Stimulated activated naive CD4-positive, alpha-beta T cell (primary cell): ENCODE data around the gene MYO6.
"Not testable (repeated sequence)": the region's sequence is repeated elsewhere in the genome, so short reads cannot be mapped to it uniquely, and the experiment has no call there.

Source experiments
- DNase-seq, 6 experiments: peaks; one replicate each; lab custom pipeline; 2025; lab: John Stamatoyannopoulos, UW

Gene MYO6

GRCh38 chr6:75748743-75749538, at the start of gene MYO6:
TSS of gene MYO6 (plus strand) at chr6:75749239. CDS start at chr6:75817548, 68,309 bp downstream.
- DNase-seq, result peak in 4 of 6 experiments; percentile 7 to 58 (median 14)

GRCh38 chr6:75708334-75708733, 40.7 kb upstream of the MYO6 start:
- not testable (repeated sequence) for DNase-seq

DNA sequence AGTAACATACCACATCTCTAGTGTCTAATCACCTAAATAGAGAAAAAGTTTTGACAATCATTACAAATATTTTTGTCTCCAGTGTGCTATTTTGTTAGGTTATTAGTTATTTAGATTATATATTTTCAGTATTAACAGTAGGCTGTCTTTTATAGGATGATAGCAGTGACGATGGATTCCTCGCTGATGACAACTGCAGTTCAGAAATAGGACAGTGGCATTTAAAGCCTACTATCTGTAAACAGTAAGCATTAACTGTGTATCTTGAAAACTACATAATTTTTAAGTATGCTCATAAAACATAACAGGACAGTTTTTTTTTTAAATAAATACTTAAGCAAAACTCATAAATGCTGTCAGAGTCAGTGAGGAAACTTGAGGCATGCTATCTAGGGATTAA, 37.9 kb upstream of the MYO6 start:
- no peak for DNase-seq

- DNase-seq, result no peak
Observed at GRCh38 chr6:75719133-75719532, 29.9 kb upstream of the MYO6 start.

- no peak for DNase-seq
Observed at GRCh38 chr6:75723382-75723781, 25.7 kb upstream of the MYO6 start.

DNA sequence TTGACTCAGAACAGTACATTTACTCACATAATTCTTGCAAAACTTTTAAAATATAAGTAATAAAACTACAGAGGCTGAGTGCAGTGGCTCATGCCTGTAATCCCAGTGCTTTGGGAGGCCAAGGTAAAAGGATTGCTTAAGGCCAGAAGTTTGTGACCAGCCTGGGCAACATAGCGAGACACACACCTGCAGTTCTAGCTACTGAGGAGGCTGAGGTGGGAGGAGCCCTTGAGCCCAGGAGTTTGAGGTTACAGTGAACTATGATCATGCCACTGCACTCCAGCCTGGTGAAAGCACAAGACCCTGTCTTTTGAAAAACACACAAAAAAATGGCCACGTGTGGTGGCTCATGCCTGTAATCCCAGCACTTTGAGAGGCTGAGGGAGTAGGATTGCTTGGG, 21.8 kb upstream of the MYO6 start:
- no peak for DNase-seq

DNA sequence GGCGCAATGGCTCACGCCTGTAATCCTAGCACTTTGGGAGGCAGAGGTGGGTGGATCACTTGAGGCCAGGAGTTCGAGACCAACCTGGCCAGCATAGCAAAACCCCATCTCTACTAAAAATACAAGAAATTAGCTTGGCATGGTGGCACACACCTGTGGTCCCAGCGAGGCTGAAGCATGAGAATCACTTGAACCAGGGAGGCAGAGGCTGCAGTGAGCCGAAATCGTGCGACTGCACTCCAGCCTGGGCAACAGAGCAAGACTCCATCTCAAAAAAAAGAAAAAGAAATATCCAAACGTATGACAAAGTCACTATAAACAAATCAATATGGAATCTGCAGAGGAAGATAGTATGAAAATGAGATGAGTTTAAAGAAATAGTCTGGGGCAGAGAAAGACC, 18.0 kb upstream of the MYO6 start:
- not testable (repeated sequence) for DNase-seq

GRCh38 chr6:75735491-75736186, 13.4 kb upstream of the MYO6 start:
- no peak for DNase-seq

- DNase-seq, result no peak
Observed at GRCh38 chr6:75743971-75744370, 5.1 kb upstream of the MYO6 start.

GRCh38 chr6:75745404-75745803, 3.6 kb upstream of the MYO6 start:
- DNase-seq, result no peak

DNA sequence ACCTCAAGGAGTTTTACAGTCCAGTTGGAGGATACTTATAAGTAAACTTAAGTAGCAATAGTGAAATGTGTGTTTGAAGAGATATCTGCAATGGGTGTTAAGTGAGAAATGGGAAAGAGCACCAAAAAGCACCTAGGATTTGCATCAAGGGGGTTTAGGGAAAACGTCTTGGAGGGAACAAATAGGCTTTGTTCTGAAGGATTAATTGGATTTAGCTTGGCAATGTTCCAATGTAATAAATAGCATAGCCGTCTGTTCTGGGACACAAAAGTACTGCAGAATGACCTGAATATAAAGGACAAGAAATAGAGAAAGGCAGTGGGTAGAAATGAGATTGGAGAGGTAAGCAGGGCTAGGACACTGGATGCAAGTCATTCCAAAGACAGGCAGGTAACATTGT, 2.8 kb upstream of the MYO6 start:
- DNase-seq, result no peak

- no peak for DNase-seq
Observed at GRCh38 chr6:75747152-75747992, 1.7 kb upstream of the MYO6 start.

DNA sequence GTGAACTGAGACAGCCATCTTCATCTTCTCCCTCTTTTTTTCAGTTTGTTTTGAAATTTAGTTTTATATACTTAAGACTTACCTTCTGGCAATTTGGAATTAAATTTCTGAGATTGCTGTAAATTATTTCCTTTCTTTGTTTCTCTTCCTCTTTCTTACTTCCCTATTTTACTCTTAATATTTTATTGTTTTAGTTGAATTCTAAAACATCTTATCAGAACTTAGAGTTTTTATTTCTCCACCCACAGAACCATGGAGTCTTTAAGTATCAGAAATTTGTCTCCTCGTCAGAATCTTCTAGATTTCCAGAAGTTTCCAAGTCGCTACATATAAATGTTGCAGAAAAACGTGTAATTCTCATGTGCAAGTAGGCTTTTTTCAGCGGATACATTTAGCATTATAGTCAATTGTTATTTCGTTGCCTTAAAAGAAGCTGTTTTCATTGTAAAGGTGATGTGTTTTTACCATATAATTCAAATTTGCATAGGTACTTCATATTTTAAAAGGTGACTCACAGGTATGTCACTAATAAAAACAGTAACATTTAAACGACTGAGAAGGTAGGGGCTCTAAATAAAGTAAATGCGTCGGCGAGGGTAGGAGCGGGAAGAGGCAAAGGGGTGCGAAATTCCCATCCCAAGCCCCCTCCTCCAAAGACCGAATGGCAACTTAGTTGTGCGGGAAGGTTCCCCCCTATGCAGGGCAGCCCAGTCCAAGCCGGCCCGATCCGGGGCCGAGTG, 866 bp upstream of the MYO6 start:
- no peak for DNase-seq

GRCh38 chr6:75751443-75751842, 2.4 kb downstream of the MYO6 start:
- DNase-seq, result no peak

DNA sequence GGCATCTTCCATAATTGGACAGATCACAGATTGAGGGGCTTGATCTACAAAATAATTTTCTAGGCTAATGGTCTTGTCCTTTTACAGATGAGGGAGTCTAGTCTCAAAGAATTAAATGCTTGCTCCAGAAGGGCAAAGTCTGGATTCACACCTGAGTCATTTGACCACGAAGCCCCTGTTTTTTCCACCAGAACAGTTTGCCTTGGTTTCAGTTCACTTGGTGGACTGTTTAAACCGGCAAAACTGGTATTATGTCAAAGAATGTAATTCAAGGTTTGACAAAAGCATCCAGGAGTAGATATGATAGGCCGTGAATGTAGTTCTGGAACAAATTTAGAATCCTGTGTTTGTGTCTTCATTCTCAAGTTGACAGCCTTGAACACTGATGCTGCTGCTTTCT, 3.3 kb downstream of the MYO6 start:
- no peak for DNase-seq

GRCh38 chr6:75755704-75756103, 6.7 kb downstream of the MYO6 start:
- no peak for DNase-seq

DNA sequence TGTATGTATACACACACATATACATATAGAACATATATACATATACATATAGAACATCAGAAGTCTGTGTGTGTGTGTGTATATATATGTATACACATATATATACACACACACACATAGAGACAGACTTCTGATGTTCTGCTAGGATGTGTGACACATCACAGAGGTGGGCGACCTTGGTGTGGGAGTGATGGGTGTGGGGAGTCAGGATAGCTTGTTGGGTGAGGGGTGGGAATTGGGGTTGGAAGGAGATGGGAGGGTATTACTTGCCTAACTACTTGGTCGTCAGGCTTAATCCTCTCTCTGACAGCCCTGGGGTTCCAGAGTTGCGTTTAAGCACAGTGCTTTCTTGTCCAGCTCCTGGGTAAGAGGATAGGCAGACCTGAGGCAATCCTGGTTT, 8.3 kb downstream of the MYO6 start:
- DNase-seq, result no peak

- DNase-seq, result no peak
Observed at GRCh38 chr6:75758061-75758460, 9.0 kb downstream of the MYO6 start.

- no peak for DNase-seq
Observed at GRCh38 chr6:75759207-75759606, 10.2 kb downstream of the MYO6 start.

- no peak for DNase-seq
Observed at GRCh38 chr6:75760320-75760719, 11.3 kb downstream of the MYO6 start.

GRCh38 chr6:75761489-75761888, 12.4 kb downstream of the MYO6 start:
- no peak for DNase-seq

GRCh38 chr6:75762063-75762462, 13.0 kb downstream of the MYO6 start:
- no peak for DNase-seq
